Thyroid gland (tissue), 4 donors: ENCODE measurements around the gene ZC3H10. TPM values are rescaled to one million over a fixed set of nuclear protein-coding genes. Genes with fewer than 3 reads are reported as not detected.
A peak's percentile ranks its signal among the peaks of the same experiment; 100 is the strongest.

Source experiments
- DNase-seq, 2 donors: peaks; one replicate each; pipeline ENCODE4 v3.0.0-alpha.2; 2019
- H3K27ac ChIP-seq, 3 donors: fragments of 200-600 bp; sonication (generic); 1 replicate in 2 of 3; 2 replicates in 1 of 3; pipeline ENCODE4 v1.5.1; 2016 to 2019; ENCODE audit warnings: mild to moderate bottlenecking in 1 of 3, moderate library complexity in 1 of 3
- H3K27me3 ChIP-seq: fragments of 200-600 bp; sonication (generic); one replicate; pipeline ENCODE4 v1.5.1; 2019
- H3K36me3 ChIP-seq, 2 donors: fragments of 200-600 bp; sonication (generic); one replicate each; pipeline ENCODE4 v1.5.1; 2016 to 2019
- H3K4me1 ChIP-seq, 2 donors: fragments of 200-600 bp; sonication (generic); one replicate each; pipeline ENCODE4 v1.5.1; 2017 to 2019
- H3K4me3 ChIP-seq, 3 donors: fragments of 200-600 bp; sonication (generic); replicated peaks in 1 of 3; 1 replicate in 2 of 3; 2 replicates in 1 of 3; pipeline ENCODE4 v1.5.1; 2016; ENCODE audit warnings: mild to moderate bottlenecking in 1 of 3
- H3K9me3 ChIP-seq: fragments of 200-600 bp; sonication (generic); one replicate; pipeline ENCODE4 v1.5.1; 2017
- CTCF ChIP-seq, 6 experiments: fragments of 200-600 bp in 3 of 6; fragments of 450-650 bp in 3 of 6; sonication (generic) in 3 of 6; IDR thresholded peaks; one replicate each; pipeline ENCODE4 v1.5.1; 2016 to 2019; ENCODE audit warnings: antibody characterized with exemption in 6 of 6, mild to moderate bottlenecking in 2 of 6, inconsistent platforms in 1 of 6, moderate library complexity in 1 of 6
- POLR2A ChIP-seq, 2 donors: fragments of 450-650 bp; IDR thresholded peaks; one replicate each; pipeline ENCODE4 v1.6.1; 2017; ENCODE audit warnings: antibody characterized with exemption in 2 of 2, mild to moderate bottlenecking in 2 of 2, moderate library complexity in 1 of 2
- WGBS, 2 donors: methylation state at CpG; one replicate each; pipeline ENCODE4 v1.1.5; 2017; 5-methylcytosine and 5-hydroxymethylcytosine counted together
- intact Hi-C: fragments of 100-400 bp; cut with DNase I; formaldehyde crosslinking; loops from one replicate; pipeline ENCODE4 v1.15.1; 2023
- total RNA-seq, 4 donors: library from RNA; depleted of rRNA; stranded (reverse); fragments of >200 nt; gene quantifications; one replicate each; pipeline ENCODE4 v1.2.3, GENCODE V29; 2016

ZC3H10 gene
- total RNA-seq, 4 donors from 2014 or later = 4.7 to 7.7 (median 5.6) TPM

- peak; percentile 32 to 54 for DNase-seq
- Histone ChIP-seq H3K4me1 (peaks cover 0 to 17% of the 10 kb centered on the region in 2 donors), H3K36me3 (peaks cover 30 to 32% of the 10 kb centered on the region in 2 donors), H3K27ac (peak overlapping the region; percentile 66 to 83 (median 76)), H3K9me3 (no peaks in the 10 kb centered on the region), H3K4me3 (peak overlapping the region; percentile 70 to 96 (median 90)), H3K27me3 (no peaks in the 10 kb centered on the region)
- TF ChIP-seq CTCF (IDR thresholded peaks at IDR 0.05) (no peak), POLR2A (IDR thresholded peaks at IDR 0.05) (no peak)
- intact Hi-C loops = loop anchor here (10.0 kb wide), 1 partner anchor 60 kb away; the partner anchor contains the start of gene RPS26
- 1 to 2% methylated on average over 30 to 36 of the region's 40 CpGs for WGBS, 2 donors
Observed at GRCh38 chr12:56104815-56105608, 13.1 kb upstream of the ZC3H10 start.

- H3K9me3 ChIP-seq = no peaks in the 10 kb centered on the region
- intact Hi-C loops = loop anchor here (10.0 kb wide), 1 partner anchor 61 kb away; the partner anchor contains the start of gene RPS26
- no peak for DNase-seq
- H3K27me3 ChIP-seq = no peaks in the 10 kb centered on the region
- H3K27ac ChIP-seq = no peak overlapping the region
- TF ChIP-seq POLR2A (IDR thresholded peaks at IDR 0.05) = no peak
- no peak for TF ChIP-seq CTCF (IDR thresholded peaks at IDR 0.05)
- H3K36me3 ChIP-seq = peaks cover 36 to 37% of the 10 kb centered on the region in 2 donors
- H3K4me1 ChIP-seq = peaks cover 0 to 17% of the 10 kb centered on the region in 2 donors
- peak overlapping the region in 2 of 3 donors; percentile 90 to 96 for H3K4me3 ChIP-seq
- WGBS, 2 donors = 35 to 37% methylated on average over 2 of the region's 2 CpGs
Observed at GRCh38 chr12:56105609-56105902, 12.5 kb upstream of the ZC3H10 start.

GRCh38 chr12:56107242-56107641 lies 10.8 kb upstream of the ZC3H10 start:
- DNase-seq = no peak
- Histone ChIP-seq H3K27me3 (no peaks in the 10 kb centered on the region), H3K4me1 (peaks cover 0 to 17% of the 10 kb centered on the region in 2 donors), H3K27ac (no peak overlapping the region), H3K4me3 (no peak overlapping the region), H3K36me3 (peaks cover 52 to 54% of the 10 kb centered on the region in 2 donors), H3K9me3 (no peaks in the 10 kb centered on the region)
- WGBS, 2 donors = 97 to 98% methylated on average over 3 of the region's 3 CpGs
- TF ChIP-seq CTCF (IDR thresholded peaks at IDR 0.05) (no peak), POLR2A (IDR thresholded peaks at IDR 0.05) (no peak)
- intact Hi-C loops = loop anchor here (10.0 kb wide), 1 partner anchor 62 kb away; the partner anchor contains the start of gene RPS26

GRCh38 chr12:56110571-56110970 lies 7.5 kb upstream of the ZC3H10 start:
- Histone ChIP-seq H3K27me3 (no peaks in the 10 kb centered on the region), H3K27ac (no peak overlapping the region), H3K9me3 (no peaks in the 10 kb centered on the region), H3K4me1 (peaks cover 0 to 6% of the 10 kb centered on the region in 2 donors), H3K4me3 (no peak overlapping the region), H3K36me3 (peaks cover 55 to 65% of the 10 kb centered on the region in 2 donors)
- intact Hi-C loops = no loop called here
- DNase-seq = no peak
- 89 to 90% methylated on average over 5 of the region's 5 CpGs for WGBS, 2 donors
- TF ChIP-seq CTCF (IDR thresholded peaks at IDR 0.05) (no peak), POLR2A (IDR thresholded peaks at IDR 0.05) (no peak)

- 90 to 100% methylated on average over 1 of the region's 1 CpG for WGBS, 2 donors
- no peaks in the 10 kb centered on the region for H3K9me3 ChIP-seq
- no peaks in the 10 kb centered on the region for H3K27me3 ChIP-seq
- H3K4me1 ChIP-seq = peaks cover 6% of the 10 kb centered on the region in 2 donors
- no peak overlapping the region for H3K4me3 ChIP-seq
- TF ChIP-seq CTCF (IDR thresholded peaks at IDR 0.05) (no peak), POLR2A (IDR thresholded peaks at IDR 0.05) (no peak)
- intact Hi-C loops = no loop called here
- peaks cover 32 to 44% of the 10 kb centered on the region in 2 donors for H3K36me3 ChIP-seq
- no peak for DNase-seq
- H3K27ac ChIP-seq = no peak overlapping the region
Observed at GRCh38 chr12:56114084-56114483, 4.0 kb upstream of the ZC3H10 start.
